ENCODE measurements around the gene TMEM217.

Gene TMEM217

DNA sequence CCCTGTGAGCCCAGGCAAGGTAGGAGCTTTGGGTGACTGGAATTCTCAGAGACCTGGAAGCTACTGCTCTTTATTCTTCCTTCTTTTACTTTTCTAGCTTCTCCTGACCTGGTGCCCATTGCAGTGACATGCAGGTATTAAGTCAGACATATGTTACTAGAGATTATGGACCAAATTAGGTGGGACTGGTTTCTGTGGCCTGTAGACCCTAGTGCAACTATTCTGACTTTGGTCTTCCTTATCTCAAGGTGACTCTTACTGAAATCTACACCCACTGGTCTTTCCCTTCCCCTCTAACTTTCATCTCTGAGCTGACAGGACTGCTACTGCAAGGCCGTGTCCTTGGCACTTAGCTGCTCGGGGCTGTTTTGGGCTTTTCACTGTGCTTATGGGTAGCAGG is 24.4 kb upstream of the TMEM217 start:
- Histone ChIP-seq H3K9me3 (ENCODE audit: insufficient read depth, low read length) (no peaks in the 10 kb centered on the region), H3K9ac (ENCODE audit: low read length) (no peak overlapping the region), H3K79me2 (ENCODE audit: insufficient read depth, low read length) (no peaks in the 10 kb centered on the region), H4K20me1 (ENCODE audit: low read depth, low read length) (no peaks in the 10 kb centered on the region), H2AFZ (ENCODE audit: low read depth, low read length, severe bottlenecking) (no peak overlapping the region), H3K27ac (ENCODE audit: low read depth, low read length) (no peak overlapping the region), H3K27me3 (ENCODE audit: low read length) (no peaks in the 10 kb centered on the region), H3F3A (ENCODE audit: insufficient read depth) (no peaks in the 10 kb centered on the region), H3K4me3 (ENCODE audit: insufficient read depth, low read length, poor library complexity, severe bottlenecking) (no peak overlapping the region), H3K4me2 (ENCODE audit: low read depth, low read length, poor library complexity, severe bottlenecking) (no peak overlapping the region), H3K9me2 (replicated peaks; ENCODE audit: insufficient read depth, low read length) (no peaks in the 10 kb centered on the region), H3K36me3 (ENCODE audit: low read length) (no peaks in the 10 kb centered on the region)
- TF ChIP-seq EZH2phosphoT487 (conservative IDR thresholded peaks at IDR 0.05; ENCODE audit: low read length): no peak
- TF ChIP-seq, protein P1, sequence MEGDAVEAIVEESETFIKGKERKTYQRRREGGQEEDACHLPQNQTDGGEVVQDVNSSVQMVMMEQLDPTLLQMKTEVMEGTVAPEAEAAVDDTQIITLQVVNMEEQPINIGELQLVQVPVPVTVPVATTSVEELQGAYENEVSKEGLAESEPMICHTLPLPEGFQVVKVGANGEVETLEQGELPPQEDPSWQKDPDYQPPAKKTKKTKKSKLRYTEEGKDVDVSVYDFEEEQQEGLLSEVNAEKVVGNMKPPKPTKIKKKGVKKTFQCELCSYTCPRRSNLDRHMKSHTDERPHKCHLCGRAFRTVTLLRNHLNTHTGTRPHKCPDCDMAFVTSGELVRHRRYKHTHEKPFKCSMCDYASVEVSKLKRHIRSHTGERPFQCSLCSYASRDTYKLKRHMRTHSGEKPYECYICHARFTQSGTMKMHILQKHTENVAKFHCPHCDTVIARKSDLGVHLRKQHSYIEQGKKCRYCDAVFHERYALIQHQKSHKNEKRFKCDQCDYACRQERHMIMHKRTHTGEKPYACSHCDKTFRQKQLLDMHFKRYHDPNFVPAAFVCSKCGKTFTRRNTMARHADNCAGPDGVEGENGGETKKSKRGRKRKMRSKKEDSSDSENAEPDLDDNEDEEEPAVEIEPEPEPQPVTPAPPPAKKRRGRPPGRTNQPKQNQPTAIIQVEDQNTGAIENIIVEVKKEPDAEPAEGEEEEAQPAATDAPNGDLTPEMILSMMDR (IDR thresholded peaks at IDR 0.05; ENCODE audit: insufficient read depth, low read length, poor library complexity, severe bottlenecking): no peak

DNA sequence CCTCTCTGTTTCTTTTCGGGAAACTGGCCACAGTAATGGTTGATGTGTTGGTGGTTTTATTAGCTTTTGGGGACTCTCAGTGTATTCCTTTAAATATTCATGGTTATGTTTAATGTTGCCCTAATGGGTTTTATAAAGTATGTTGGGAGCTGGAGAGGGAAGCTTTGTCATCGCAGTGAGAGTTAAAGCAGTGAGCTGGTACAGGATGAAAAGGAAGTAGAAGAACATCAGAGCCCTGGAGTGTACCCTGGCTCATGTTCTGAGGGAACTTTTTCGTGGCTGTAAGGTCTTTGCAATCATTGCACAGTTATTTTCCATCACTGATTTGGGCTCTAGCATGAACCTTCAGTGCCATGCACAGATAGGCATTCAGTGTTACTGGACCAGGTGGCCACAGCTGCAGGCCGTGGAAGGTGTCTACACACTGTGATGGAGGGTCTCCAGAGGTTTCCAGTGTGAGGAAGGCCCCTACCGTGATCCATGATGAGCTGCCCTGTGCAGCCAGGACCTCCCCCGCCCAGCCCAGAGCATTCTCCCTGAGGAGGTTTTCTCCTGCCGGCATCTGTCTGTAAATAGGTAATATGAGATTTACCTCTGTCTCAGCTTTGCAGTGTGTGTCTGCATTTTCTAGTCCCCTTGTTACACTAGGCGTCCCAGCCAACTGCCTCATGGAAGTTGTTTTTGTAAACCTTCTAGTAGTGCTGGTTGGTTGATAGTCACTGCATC is 22.4 kb upstream of the TMEM217 start:
- no peaks in the 10 kb centered on the region for H3K27me3 ChIP-seq (ENCODE audit: low read length)
- H3F3A ChIP-seq (ENCODE audit: insufficient read depth): no peaks in the 10 kb centered on the region
- H3K9me3 ChIP-seq (ENCODE audit: insufficient read depth, low read length): no peaks in the 10 kb centered on the region
- H2AFZ ChIP-seq (ENCODE audit: low read depth, low read length, severe bottlenecking): no peak overlapping the region
- no peaks in the 10 kb centered on the region for H3K36me3 ChIP-seq (ENCODE audit: low read length)
- no peak overlapping the region for H3K27ac ChIP-seq (ENCODE audit: low read depth, low read length)
- H3K9me2 ChIP-seq (replicated peaks; ENCODE audit: insufficient read depth, low read length): no peaks in the 10 kb centered on the region
- no peak overlapping the region for H3K4me2 ChIP-seq (ENCODE audit: low read depth, low read length, poor library complexity, severe bottlenecking)
- no peaks in the 10 kb centered on the region for H4K20me1 ChIP-seq (ENCODE audit: low read depth, low read length)
- H3K4me3 ChIP-seq (ENCODE audit: insufficient read depth, low read length, poor library complexity, severe bottlenecking): no peak overlapping the region
- H3K79me2 ChIP-seq (ENCODE audit: insufficient read depth, low read length): no peaks in the 10 kb centered on the region
- TF ChIP-seq, protein P1 (IDR thresholded peaks at IDR 0.05; ENCODE audit: insufficient read depth, low read length, poor library complexity, severe bottlenecking): no peak
- TF ChIP-seq EZH2phosphoT487 (conservative IDR thresholded peaks at IDR 0.05; ENCODE audit: low read length): no peak
- no peak overlapping the region for H3K9ac ChIP-seq (ENCODE audit: low read length)

DNA sequence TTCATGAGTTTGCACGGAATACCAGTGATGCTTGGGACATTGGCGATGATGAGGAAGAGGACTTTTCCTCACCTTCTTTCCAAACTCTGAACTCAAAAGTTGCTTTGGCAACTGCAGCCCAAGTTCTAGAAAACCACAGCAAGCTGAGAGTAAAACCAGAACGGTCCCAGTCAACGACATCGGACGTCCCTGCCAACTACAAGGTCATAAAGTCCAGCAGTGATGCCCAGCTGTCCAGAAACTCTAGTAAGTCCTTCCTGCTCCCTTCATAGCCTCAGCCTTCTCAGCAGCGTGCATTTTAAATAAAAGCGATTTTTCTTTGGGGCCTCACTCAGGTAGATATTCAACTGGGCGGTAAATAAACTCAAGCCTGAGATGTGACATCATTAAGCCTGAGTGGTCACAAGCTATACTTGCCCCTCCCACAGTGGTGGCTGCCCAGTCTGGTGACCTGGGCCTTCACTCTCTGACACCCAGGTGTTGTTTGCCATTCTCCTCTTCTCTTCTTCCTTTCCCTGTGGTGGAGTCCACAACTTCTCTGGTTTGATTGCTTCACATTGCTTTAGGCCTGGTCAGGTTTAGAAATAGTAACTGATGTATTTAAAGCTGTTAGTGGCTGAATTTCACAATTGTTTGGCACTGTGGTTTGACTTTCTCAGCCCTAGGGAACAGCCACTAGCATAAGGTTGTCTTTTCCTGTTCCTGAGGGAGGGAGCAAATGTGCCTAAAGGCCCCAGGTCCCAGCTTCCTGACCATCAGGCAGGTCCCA is 21.6 kb upstream of the TMEM217 start:
- no peak overlapping the region for H3K4me3 ChIP-seq (ENCODE audit: insufficient read depth, low read length, poor library complexity, severe bottlenecking)
- H3K9ac ChIP-seq (ENCODE audit: low read length): no peak overlapping the region
- no peaks in the 10 kb centered on the region for H3K27me3 ChIP-seq (ENCODE audit: low read length)
- no peaks in the 10 kb centered on the region for H3K36me3 ChIP-seq (ENCODE audit: low read length)
- H4K20me1 ChIP-seq (ENCODE audit: low read depth, low read length): no peaks in the 10 kb centered on the region
- no peak overlapping the region for H3K4me2 ChIP-seq (ENCODE audit: low read depth, low read length, poor library complexity, severe bottlenecking)
- H3K9me3 ChIP-seq (ENCODE audit: insufficient read depth, low read length): no peaks in the 10 kb centered on the region
- no peaks in the 10 kb centered on the region for H3K9me2 ChIP-seq (replicated peaks; ENCODE audit: insufficient read depth, low read length)
- H2AFZ ChIP-seq (ENCODE audit: low read depth, low read length, severe bottlenecking): no peak overlapping the region
- TF ChIP-seq, protein P1 (IDR thresholded peaks at IDR 0.05; ENCODE audit: insufficient read depth, low read length, poor library complexity, severe bottlenecking): no peak
- TF ChIP-seq EZH2phosphoT487 (conservative IDR thresholded peaks at IDR 0.05; ENCODE audit: low read length): no peak
- no peaks in the 10 kb centered on the region for H3F3A ChIP-seq (ENCODE audit: insufficient read depth)
- H3K27ac ChIP-seq (ENCODE audit: low read depth, low read length): no peak overlapping the region
- H3K79me2 ChIP-seq (ENCODE audit: insufficient read depth, low read length): no peaks in the 10 kb centered on the region

All from SU-DHL-6 (cell line).